Measurements from ENCODE around the gene IRAK2.

Gene IRAK2

DNA sequence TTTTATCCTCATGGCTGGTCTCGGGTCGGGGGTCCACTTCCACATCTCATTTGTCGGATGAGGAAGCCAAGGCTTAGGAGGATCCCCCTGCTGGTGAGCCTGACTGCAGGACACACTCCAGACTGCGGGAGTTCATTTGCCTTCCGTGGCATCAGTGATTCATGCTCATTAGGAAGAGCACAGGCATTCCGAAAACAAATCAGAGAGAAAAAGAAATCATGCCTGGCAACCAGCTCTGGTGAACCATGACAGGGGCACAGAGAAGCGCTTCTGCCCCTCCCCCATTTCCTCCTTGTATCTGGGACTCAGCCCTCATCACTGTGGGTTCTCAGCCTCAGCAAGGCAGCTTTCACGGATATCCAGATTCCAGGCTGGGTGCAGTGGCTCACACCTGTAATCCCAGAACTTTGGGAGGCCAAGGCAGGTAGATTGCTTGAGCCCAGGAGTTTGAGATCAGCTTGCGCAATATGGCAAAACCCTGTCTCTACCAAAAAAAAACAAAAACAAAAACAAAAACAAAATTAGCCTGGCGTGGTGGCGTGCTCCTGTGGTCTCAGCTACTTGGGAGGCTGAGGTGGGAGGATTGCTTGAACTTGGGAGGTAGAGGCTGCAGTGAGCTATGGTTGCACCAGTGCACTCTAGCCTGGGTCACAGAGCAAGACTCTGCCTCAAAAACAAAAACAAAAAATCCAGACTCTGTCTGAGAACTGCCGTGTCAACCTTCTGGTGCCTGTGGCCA is 28.4 kb downstream of the IRAK2 start:
- peak; percentile 9 for DNase-seq

DNA sequence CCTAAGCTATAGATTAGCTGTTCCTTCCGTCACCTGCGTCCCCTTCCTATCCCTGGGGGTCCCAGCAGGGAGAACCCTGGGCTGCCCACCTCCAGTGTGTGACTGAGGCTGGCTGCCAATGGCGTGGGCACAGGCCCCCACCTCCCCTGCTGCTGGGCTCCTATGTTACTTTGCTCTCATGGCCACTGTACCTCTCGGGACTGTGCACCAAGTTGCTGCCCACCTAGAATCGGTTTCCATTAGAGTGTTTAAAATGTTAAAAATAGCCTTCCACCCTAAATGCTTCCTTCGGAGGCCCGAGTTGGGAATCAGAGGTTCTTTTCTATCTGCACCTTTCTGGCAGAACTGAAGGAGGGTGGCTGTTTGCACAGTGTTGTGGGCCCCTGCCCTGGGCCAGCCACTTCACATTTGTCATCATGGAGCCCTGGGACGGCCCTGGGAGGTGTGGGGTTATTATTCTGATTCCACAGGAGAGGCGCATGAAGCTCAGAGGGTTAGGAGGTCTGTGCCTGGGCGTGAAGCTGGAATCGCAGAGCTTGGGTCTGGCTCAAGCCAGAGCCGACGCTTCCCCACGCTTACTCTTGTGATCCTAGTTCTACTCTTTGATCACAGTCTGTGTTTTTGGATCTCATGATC is 29.1 kb downstream of the IRAK2 start:
- DNase-seq, result no peak

DNA sequence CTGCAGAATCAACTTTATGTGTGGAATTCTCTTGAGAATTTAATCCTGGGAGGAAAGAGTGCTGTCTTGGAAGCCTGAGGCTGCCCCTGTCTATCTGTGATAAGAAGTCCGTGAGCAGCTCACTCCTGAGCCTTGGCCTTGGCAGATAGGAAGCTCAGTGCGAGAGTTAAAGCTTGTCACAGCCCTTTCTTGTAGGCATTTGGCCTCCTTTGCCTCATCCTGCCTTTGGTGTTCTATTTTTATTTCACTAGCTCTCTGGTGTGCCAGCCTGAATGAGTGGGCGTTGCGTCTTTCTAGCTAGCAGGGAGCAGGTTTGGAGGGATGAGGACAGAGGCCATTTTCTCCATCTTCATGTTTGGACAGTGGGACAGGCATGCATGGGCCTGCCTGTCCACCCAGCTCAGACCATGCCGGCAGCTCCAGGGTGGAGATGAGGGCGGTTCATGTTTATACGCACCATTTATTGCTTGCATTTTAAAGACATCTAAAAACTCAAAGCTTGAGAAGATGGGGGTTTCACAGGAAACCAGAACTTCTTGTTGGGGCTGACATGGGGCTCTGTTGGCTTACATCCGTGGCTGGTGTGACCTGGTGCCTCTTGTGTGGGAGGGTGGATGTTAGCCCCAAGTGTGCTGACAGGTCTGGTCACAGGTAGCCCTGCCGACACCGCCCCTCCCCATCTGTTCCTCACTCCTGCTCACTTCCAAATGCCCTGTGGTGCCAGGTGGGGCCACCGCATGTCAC is 29.8 kb downstream of the IRAK2 start:
- DNase-seq, result no peak

DNA sequence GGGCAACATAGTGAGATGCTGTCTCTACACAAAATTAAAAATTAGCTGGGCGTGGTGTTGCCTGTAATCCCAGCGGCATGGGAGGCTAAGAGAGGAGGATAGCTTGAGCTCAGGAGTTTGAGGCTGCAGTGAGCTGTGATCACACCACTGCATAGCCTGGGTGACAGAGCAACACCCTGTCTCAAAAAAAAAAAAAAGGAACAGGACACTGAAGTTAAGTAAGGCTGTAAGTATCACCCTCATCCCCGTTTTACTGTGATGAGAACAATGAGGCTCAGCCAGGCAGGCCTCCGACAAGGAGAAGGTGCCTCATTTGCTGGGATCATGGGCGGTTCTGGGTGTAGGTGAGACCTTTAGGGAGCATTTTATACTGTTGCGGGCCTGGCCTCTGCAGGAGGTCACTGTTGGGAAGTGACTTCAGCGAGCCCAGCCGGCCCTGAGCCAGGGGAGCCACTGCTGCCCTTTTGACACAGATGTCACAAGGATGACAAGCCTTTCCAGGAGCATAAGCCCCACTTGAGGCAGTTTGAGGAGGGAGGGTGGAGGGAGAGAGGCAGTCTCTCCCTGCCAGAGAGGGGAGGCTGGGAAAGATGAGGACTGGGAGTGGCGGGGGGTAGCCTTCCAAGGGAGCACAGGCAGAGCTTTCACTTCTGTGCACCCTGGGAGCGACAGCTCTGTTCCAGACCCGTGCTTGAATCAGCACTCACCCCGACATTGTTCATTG is 30.8 kb downstream of the IRAK2 start:
- no peak for DNase-seq

DNA sequence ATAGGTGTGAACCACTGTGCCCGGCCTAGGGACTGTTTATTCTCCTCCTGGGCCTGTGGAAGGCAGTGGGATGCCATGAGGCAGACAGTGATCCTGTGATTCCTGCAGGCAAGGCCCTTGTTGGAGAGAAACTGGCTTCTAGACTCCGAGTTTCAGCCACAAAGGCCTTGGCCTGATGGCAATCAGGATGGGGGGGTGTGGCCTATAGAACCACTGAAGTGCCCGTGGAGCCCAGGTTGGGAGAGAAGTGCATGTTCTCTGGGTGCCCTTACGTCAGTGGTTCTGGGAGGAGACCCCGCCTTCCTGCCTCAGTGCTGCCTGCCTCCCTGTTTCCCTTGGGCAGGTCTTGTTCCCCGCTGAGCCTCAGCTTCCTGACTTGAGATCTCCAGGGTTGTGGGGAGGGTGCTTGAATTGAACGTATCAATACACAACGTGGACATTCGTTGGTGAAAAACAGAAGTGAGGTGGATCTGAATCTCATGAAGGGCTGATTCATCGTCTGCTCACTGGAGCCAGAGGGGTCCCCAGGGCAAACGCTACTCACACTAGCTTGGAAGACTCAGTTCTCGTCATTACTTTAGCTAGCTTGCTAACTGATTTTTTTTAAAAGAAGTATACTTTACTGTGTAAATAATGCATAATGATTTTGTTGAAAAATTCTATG is 31.8 kb downstream of the IRAK2 start:
- DNase-seq, result no peak

DNA sequence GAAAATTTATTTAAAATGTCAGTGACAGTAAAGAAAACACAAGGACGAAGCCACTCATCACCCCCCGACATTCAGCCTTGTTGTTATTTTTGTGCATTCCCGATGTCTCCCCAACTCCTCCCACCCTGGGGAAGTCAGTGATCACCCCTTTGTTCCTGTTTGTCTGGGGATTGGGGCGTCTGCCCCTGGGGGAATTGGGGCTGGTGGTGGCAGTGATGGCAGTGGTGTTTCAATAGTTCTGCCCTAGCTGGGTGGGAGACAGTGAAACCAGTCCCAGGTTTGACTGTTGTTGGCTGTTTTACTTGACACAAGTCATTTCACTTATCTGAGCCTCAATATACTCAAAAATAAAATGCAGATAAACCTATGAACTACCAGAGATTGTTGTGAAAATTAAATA is 33.5 kb downstream of the IRAK2 start:
- DNase-seq, result no peak

DNA sequence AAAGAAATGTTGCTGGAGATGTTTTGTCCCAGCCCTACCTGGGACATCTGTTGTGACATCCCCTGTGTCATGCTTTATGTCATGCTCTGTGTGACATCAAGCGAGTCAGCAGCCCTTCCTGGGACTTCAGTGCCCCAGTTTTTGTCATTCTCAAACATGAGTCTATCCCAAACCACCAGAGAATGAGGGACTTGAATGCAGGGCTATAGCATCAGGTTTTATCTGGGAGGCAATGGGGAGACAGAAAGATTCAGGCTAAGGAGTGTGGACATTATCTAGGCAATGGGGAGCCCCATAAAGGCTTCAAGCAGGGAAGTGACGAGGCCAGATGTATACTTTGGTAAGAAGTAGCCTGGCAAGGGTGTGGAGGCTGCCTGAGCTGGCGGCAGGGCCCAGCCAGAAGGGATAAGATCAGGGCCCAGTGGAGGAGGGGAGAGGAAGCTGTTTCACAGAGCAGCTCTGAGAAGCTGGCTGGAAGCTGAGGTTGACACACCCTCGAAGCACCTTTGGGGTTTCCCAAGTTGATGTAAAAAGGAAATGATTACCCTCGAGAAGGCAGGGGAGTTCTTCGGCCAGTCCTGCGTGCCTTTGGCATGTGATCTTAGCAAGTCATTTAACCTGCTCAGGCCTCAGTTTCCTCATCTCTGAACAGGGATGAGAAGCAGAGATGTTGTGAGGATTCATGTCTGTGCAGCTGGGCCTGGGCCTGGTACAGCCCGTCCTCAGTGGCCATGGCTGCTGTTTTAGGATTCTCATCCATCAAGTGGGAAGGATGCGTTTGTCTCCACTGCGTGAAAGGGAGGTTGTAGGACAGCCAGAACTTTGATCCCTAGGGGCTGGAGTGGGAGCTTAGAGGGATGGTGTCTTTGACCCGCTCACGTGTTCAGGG is 34.3 kb downstream of the IRAK2 start:
- DNase-seq, result peak; percentile 4

DNA sequence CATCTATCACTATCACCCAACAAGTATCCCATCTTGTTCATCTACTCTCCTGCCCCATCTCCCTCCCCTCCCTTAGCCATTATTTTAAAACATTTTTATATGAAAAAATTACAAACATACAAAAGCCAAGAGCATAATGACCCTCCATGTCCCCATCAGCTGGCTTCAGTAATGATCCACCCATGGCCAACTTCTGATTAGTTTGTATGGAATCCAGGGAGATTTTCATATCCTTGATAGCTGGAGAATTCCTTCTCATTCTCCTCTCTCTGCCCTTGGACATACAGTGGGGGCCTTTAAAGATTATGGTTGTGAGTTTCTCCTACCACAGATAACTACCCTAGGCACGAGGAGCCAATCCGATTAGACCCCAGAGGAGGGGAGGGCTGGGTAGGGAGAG is 40.2 kb downstream of the IRAK2 start:
- DNase-seq, result peak; percentile 20

DNA sequence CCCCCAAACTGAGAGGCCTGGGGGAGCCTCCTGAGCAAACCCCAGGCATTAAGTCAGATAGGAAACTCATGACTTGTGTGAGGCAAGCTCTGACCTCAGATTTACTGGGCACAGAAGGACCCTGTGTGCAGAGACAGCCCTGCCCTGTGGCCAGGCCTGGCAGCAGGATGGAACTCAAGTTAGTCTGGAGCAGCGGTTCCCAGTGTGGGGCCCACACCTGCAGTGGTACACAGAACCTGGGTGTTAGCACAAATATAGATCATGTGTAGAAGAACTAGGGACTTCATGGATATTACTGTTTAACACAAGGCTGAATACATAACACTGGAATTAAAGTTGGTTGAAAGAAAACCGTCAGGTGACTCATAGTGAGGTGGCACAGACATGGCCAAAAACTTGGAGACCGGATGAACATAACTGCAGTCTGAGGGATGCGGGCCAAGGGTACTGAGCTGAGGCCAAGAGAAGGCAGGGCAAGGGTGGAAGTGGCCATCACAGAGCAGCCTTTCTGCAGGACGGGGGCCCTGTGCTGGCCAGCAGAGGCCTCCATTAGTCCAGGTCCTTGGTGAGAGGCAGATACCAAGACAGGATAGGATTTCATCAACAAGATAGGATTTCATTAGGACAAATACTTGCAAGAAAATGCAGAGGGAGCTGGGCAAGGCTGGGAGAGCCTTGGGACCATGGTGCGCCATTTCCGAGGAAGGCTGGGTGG is 40.9 kb downstream of the IRAK2 start:
- no peak for DNase-seq

DNA sequence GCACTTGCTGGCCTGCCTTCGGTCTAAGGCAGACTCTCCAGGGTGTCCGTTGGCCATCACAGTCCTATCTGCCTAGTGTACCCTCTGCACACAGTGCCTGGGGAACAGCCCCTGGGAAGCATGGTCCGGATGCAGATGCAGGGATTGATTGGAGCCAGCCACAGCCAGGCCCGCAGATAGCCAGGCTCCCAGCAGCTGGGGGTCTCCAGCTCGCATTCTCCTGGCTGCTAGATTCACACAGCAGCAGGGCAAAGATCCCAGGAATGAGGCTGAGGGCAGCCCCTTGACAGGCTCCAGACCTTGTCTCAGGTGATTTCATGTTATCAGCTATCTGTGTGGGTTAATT is 41.4 kb downstream of the IRAK2 start:
- DNase-seq, result no peak

DNA sequence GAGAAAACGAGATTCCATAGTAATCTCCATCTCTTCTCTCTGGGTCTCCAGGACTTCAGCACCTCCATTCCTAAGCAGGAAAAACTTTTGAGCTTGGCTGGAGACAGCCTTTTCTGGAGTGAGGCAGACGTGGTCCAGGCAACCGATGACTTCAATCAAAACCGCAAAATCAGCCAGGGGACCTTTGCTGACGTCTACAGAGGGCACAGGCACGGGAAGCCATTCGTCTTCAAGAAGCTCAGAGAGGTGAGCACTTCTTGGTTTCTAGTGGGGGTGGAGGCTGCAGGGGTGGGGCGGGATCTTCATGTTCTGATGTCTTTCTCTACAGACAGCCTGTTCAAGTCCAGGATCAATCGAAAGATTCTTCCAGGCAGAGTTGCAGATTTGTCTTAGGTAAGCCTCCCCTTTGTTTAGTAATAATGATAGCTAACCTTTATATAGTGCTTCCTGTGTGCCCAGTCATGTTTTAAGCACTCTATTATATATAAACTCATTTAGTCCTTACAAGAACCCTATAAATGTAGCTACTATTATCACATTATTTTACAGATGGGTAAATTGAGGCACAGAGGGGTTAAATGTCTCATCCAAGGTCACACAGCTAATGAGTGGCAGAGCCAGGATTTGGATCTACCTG is 48.6 kb downstream of the IRAK2 start:
- no peak for DNase-seq

DNA sequence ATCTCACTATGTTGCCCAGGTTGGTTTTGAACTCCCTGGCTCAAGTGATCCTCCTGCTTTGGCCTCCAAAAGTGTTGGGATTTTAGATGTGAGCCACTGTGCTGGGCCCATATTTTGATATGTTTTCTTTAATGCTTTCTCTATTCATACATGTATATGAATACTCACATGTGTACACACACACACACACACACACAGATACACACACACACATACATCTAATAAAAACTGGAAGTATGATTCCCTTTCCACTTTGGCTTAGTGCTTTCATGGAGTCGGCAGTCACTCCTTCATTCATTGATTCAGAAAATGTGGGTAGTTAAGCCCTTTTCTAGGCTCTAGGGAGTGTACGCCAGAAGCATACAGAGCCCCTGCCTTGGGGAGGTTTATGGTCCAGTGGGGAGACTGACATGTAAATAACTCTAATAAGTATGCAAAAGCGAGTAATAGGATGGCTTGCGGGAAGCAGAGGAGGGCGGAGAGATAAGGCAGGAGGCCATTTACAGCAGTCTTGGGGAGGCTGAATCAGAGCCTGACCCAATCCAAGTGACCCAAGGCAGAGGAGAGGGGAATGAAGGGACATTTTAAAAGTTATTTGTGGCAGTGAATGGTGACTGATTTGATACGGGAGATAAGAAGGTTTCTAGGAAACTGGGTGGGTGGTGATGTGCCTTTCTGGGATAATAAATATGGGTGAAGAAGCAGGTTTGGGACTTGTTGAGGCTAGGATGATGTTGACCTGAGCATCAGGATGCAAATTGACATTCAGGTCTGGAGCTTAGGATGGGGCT is 51.1 kb downstream of the IRAK2 start:
- DNase-seq, result no peak

DNA sequence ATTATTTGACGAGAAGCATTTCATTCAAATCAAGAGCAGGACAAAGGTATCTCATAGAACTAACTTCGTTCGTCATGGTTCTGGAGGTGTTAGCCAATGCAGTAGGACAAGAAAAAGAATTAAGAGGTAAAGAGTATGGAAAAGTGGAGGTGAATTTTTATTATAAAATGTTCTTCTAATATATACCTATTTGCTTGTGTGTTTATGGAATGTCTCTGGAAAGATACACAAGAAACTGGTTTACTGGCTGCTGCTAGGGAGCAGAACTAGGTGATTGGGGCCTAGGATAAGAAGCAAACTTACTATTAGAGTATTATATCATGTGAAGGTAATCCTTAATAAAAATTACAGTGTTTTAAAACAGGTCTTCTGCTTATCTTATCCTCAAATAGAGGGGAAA is 52.6 kb downstream of the IRAK2 start:
- no peak for DNase-seq

DNA sequence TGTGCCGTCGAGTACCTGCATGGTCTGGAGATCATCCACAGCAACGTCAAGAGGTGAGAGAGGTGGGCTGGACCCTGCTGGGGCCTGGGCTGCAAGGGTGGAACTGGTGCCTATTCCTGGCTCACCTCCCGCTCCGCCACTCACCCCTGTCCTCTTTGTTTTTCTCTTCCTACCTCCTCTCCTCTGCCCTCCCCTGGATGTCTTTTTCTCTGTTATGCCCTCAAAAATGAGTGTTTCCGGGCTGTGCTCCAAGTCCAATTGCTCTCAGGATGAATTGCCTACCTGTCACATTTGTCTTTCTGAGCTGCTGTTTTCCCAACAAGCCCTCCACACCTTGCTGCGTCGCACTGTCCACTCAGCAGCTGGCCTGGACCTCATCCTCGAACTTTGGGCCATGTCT is 55.0 kb downstream of the IRAK2 start:
- DNase-seq, result no peak

DNA sequence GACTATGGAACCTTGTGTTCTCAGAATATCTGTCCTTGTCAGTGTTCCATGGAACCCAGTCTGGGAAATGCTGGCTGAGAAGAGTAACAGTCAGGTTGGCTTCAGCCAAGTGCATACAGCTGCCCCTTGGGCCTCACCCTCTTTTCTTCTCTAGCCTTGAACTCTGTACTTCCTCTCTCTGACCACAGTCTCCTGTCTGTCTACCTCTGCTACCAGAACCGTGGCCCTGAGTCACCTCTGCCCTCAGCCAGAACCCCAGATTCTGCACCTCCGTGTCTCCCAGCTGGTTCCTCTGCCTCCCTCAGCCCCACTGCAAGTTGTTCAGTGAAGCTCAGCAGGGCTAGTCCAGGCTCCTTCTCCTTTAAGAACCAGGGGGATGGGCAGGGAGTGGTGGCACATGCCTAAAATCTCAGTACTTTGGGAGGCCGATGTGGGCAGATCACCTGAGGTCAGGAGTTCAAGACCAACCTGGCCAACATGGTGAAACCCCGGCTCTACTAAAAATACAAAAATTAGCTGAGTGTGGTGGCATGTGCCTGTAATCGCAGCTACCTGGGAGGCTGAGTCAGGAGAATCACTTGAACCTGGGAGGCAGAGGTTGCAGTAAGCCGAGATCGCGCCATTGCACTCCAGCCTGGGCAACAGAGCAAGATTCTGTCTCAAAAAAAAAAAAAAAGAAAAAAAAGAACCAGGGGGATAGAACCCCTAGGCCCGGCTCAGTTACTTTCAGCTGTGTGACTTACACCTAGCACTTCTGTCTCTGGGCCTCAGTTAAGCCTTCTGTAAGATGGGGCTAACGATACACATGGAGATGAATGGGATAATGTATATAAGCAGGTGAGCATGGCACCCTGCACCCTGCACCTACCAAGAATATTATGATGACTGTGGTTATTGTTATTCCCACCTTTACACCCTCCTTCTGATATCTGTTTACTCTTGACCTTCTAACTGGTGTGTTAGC is 59.2 kb downstream of the IRAK2 start:
- no peak for DNase-seq

DNA sequence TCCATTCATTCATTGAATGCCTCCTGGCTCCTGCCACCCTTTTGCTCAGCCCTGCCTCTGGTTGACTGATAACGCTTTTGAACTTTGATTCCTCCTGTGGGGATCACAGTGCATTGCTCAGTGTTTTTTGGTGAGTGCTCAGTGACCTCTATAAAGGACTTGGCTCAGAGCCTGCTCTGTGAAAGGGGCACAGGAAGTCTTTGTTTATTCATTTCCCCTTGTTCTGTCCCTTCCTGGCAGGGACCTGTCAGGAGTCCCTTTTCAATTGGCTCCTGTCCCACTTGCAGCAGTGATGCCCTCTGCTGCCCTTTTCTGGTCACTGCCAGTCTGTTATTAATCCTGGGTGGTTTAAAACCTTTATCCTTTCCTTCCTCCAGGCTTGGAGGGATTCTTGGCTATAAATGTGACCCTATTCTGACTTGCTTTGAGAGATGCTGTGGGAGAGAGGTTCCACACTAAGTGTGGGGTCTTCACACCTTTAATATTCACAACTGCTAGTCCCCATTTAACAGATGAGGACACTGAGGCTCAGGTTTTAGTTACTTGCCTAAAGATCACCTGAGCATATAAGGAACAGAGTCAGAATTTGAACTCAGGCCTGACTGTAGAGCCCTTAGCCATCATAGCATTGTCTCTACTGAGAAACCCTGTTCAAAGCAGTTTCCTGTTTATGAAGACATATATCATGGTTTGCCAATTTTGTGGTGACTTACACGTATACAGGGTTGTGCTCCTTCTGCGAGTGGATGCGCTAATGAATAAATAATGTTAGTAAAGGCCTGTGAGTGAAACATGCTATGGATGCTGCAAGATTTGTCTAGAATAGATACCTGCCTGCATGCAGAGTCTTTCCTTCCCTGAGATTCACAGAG is 60.3 kb downstream of the IRAK2 start:
- peak; percentile 73 for DNase-seq

DNA sequence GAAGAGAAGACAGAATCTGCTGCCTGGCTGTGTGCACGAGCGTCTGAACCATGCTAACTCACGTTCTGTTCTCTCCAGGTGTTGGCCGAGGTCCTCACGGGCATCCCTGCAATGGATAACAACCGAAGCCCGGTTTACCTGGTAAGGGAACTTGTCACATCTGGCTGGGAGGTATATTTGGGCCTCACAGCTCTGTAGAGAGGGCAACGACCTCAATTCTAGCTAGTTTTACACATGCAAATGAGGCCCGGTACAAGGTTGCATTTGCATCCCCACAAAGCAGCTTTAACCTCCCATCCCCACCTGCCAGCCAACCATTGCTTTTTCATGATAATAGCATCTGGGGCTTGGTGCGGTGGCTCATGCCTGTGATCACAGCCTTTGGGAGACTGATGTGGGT is 61.6 kb downstream of the IRAK2 start:
- DNase-seq, result no peak
